H1 (cell line): Measurements from ENCODE around the gene CTPS2.

Source experiments
- ASH2L ChIP-seq: fragments of 200-600, 300-600 bp; sonication (generic); IDR thresholded peaks from one replicate; pipeline ENCODE4 v1.7.1; 2017; ENCODE audit warnings: low read length
- BRCA1 ChIP-seq: IDR thresholded peaks from 2 replicates; pipeline ENCODE4 v1.6.1; 2012; ENCODE audit warnings: low read depth, low read length, improper control_type of control experiment
- CEBPB ChIP-seq: IDR thresholded peaks from 2 replicates; pipeline ENCODE4 v1.6.1; 2012; ENCODE audit warnings: low read depth, low read length
- CREB1 ChIP-seq: IDR thresholded peaks from 2 replicates; pipeline ENCODE4 v1.6.1; 2012; ENCODE audit warnings: inconsistent platforms
- CTCF ChIP-seq, 3 experiments: IDR thresholded peaks; 1 replicate in 2 of 3; 2 replicates in 1 of 3; pipeline versions ENCODE4 v1.5.1 to v1.6.1; 2011; ENCODE audit warnings: low read length in 3 of 3, mild to moderate bottlenecking in 3 of 3, inconsistent platforms in 2 of 3, low read depth in 1 of 3, moderate library complexity in 1 of 3; ENCODE audit not compliant: insufficient read depth in 1 of 3; ENCODE audit errors: control extremely low read depth in 1 of 3
- EGR1 ChIP-seq: IDR thresholded peaks from 2 replicates; pipeline ENCODE4 v1.6.1; 2011; ENCODE audit warnings: low read depth, low read length, borderline replicate concordance
- POLR2A ChIP-seq, 2 experiments: IDR thresholded peaks; 1 replicate in 1 of 2; 2 replicates in 1 of 2; pipeline ENCODE4 v1.6.1; 2011; ENCODE audit warnings: low read depth in 2 of 2, low read length in 2 of 2, mild to moderate bottlenecking in 2 of 2; ENCODE audit errors: control extremely low read depth in 1 of 2
- POLR2AphosphoS5 ChIP-seq: IDR thresholded peaks from 2 replicates; pipeline ENCODE4 v1.6.1; 2011; ENCODE audit warnings: low read depth, low read length
- SAP30 ChIP-seq: fragments of 300-600 bp; sonication (generic); IDR thresholded peaks from 2 replicates; pipeline ENCODE4 v1.7.1; 2012; ENCODE audit warnings: low read length, moderate library complexity, mild to moderate bottlenecking, inconsistent platforms; ENCODE audit not compliant: insufficient read depth, insufficient replicate concordance
- SIRT6 ChIP-seq: IDR thresholded peaks from one replicate; pipeline ENCODE4 v1.7.1; 2012; ENCODE audit warnings: low read length, inconsistent platforms
- YY1 ChIP-seq: IDR thresholded peaks from 2 replicates; pipeline ENCODE4 v1.6.1; 2011; ENCODE audit warnings: low read depth, mild to moderate bottlenecking, low read length

- no peak for TF ChIP-seq CREB1
- no peak for TF ChIP-seq CTCF (IDR thresholded peaks at IDR 0.05; ENCODE audit: control extremely low read depth in 1 of 3, insufficient read depth in 1 of 3, low read depth in 1 of 3, low read length in 3 of 3)
- TF ChIP-seq POLR2AphosphoS5, result no peak
- no peak for TF ChIP-seq SIRT6
- TF ChIP-seq YY1, result no peak
- TF ChIP-seq BRCA1, result no peak
- TF ChIP-seq POLR2A (IDR thresholded peaks at IDR 0.05; ENCODE audit: control extremely low read depth in 1 of 2, low read depth in 2 of 2, low read length in 2 of 2), result no peak
- TF ChIP-seq EGR1, result no peak
- no peak for TF ChIP-seq SAP30
- no peak for TF ChIP-seq ASH2L
- no peak for TF ChIP-seq CEBPB
Observed at GRCh38 chrX:16754019-16754418, 41.5 kb upstream of the CTPS2 start.
